Smooth muscle cell (in vitro differentiated cells): ENCODE results near the gene CLRN3. TPM values are rescaled to one million over a fixed set of nuclear protein-coding genes. Genes with fewer than 3 reads are reported as not detected.

Experiments
- DNase-seq: peaks from one replicate; lab custom pipeline; 2025; ENCODE audit not compliant: unreplicated experiment; lab: John Stamatoyannopoulos, UW
- H2AFZ ChIP-seq: fragments of 200-600 bp; sonication (generic); 2 replicates; pipeline ENCODE4 v1.6.0; 2016; ENCODE audit warnings: antibody characterized with exemption, low read depth, mild to moderate bottlenecking
- H3F3A ChIP-seq: fragments of 200-600 bp; sonication (generic); 2 replicates; pipeline ENCODE4 v1.6.0; 2017; ENCODE audit warnings: antibody characterized with exemption, low read depth
- H3K27ac ChIP-seq: fragments of 200-600 bp; sonication (generic); 2 replicates; pipeline ENCODE4 v1.5.1; 2016; ENCODE audit warnings: low read depth, mild to moderate bottlenecking
- H3K27me3 ChIP-seq: fragments of 200-600 bp; sonication (generic); 2 replicates; pipeline ENCODE4 v1.6.1; 2016; ENCODE audit warnings: low read depth, mild to moderate bottlenecking
- H3K36me3 ChIP-seq: fragments of 200-600 bp; sonication (generic); 2 replicates; pipeline ENCODE4 v1.5.1; 2016; ENCODE audit warnings: low read depth
- H3K4me1 ChIP-seq: fragments of 200-600 bp; sonication (generic); 2 replicates; pipeline ENCODE4 v1.5.1; 2016; ENCODE audit warnings: low read depth
- H3K4me2 ChIP-seq: fragments of 200-600 bp; sonication (generic); 2 replicates; pipeline ENCODE4 v1.6.0; 2016; ENCODE audit warnings: mild to moderate bottlenecking
- H3K4me3 ChIP-seq: fragments of 200-600 bp; sonication (generic); 2 replicates; pipeline ENCODE4 v1.5.1; 2016; ENCODE audit warnings: mild to moderate bottlenecking
- H3K79me2 ChIP-seq: fragments of 200-600 bp; sonication (generic); 2 replicates; pipeline ENCODE4 v1.6.0; 2016; ENCODE audit warnings: low read depth, mild to moderate bottlenecking
- H3K9ac ChIP-seq: fragments of 200-600 bp; sonication (generic); 2 replicates; pipeline ENCODE4 v1.6.0; 2016; ENCODE audit warnings: low read depth
- H3K9me3 ChIP-seq: fragments of 200-600 bp; sonication (generic); replicated peaks from 2 replicates; pipeline ENCODE4 v1.5.1; 2016; ENCODE audit warnings: low read depth
- H4K20me1 ChIP-seq: fragments of 200-600 bp; sonication (generic); 2 replicates; pipeline ENCODE4 v1.6.0; 2016; ENCODE audit warnings: low read depth
- CTCF ChIP-seq: fragments of 200-600 bp; sonication (generic); IDR thresholded peaks from 2 replicates; pipeline ENCODE4 v1.5.1; 2017; ENCODE audit warnings: borderline replicate concordance, mild to moderate bottlenecking, antibody characterized with exemption; ENCODE audit not compliant: insufficient read depth, poor library complexity, severe bottlenecking
- WGBS: methylation state at CpG from one replicate; pipeline ENCODE4 v1.1.7; 2016; ENCODE audit warnings: low lambda C conversion rate; 5-methylcytosine and 5-hydroxymethylcytosine counted together
- polyA plus RNA-seq: library from polyadenylated mRNA; unstranded; fragments of >200 nt; fragmentation: Nextera tagmentation; extraction: Ambion mirVana; gene quantifications from 2 replicates; pipeline ENCODE4 v1.2.1, GENCODE V29; 2016
- total RNA-seq: library from RNA; depleted of rRNA; stranded (reverse); fragments of >200 nt; gene quantifications from 2 replicates; pipeline ENCODE4 v1.2.3, GENCODE V29; 2014

CLRN3 gene
- total and polyA plus RNA-seq, 2 experiments from 2014 or later: not detected

- Histone ChIP-seq H3K9ac (no peak overlapping the region), H3K27ac (no peak overlapping the region), H3K27me3 (no peaks in the 10 kb centered on the region), H3K4me2 (no peak overlapping the region), H3K4me3 (no peak overlapping the region), H3F3A (no peaks in the 10 kb centered on the region), H3K4me1 (peaks cover under 1% of the 10 kb centered on the region), H3K36me3 (no peaks in the 10 kb centered on the region), H3K79me2 (peaks cover 67% of the 10 kb centered on the region), H3K9me3 (no peaks in the 10 kb centered on the region), H4K20me1 (no peaks in the 10 kb centered on the region), H2AFZ (no peak overlapping the region)
- TF ChIP-seq CTCF: no peak
- DNase-seq: no peak
- WGBS: 95% methylated on average over 12 of the region's 12 CpGs
Measured at GRCh38 chr10:127912607-127913367, 20.0 kb upstream of the CLRN3 start.

- DNase-seq: no peak
- H3F3A ChIP-seq: no peaks in the 10 kb centered on the region
- H3K9ac ChIP-seq: no peak overlapping the region
- TF ChIP-seq CTCF: no peak
- H3K79me2 ChIP-seq: peaks cover 66% of the 10 kb centered on the region
- no peak overlapping the region for H3K4me2 ChIP-seq
- H3K36me3 ChIP-seq: no peaks in the 10 kb centered on the region
- no peak overlapping the region for H2AFZ ChIP-seq
- no peaks in the 10 kb centered on the region for H3K9me3 ChIP-seq
- H3K4me1 ChIP-seq: peaks cover 4% of the 10 kb centered on the region
- H3K4me3 ChIP-seq: no peak overlapping the region
- WGBS: 96% methylated on average over 4 of the region's 4 CpGs
- no peaks in the 10 kb centered on the region for H4K20me1 ChIP-seq
- H3K27me3 ChIP-seq: no peaks in the 10 kb centered on the region
- no peak overlapping the region for H3K27ac ChIP-seq
Measured at GRCh38 chr10:127911867-127912257, 19.1 kb upstream of the CLRN3 start.

DNA sequence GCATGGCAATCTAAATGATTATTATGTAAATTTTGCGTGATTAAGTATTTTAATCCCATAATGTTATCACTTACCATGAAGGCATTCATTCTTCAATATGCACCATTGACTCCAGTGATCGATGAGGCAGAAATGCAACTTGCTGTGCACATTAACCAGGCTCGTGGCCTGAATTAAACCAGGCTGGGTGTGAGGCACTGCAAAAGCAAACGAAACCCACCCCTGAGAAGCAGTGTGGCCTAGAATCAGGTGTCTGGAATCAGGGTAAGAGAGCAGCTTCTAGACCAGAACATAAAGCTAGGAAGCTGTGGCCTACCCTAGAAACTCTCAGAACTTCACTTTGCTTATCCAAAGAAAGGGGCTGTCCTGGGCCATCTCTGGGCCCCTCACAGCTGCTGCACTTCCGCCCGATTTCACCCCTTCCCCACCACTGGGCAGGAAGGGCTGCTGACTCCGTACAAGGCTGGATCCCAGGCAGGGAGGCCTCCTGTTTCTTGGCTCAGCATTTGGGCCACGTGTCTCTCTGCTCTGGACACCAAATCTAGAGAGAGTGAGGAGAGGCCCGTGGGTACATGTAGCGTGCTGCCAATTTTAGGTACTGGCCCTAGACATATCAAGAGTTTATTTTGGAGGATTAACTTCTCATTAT lies 18.6 kb upstream of the CLRN3 start:
- DNase-seq: no peak
- no peaks in the 10 kb centered on the region for H3K9me3 ChIP-seq
- WGBS: 86% methylated on average over 10 of the region's 10 CpGs
- no peak overlapping the region for H3K4me3 ChIP-seq
- no peak overlapping the region for H3K27ac ChIP-seq
- H3K36me3 ChIP-seq: no peaks in the 10 kb centered on the region
- no peaks in the 10 kb centered on the region for H3K27me3 ChIP-seq
- H3K4me2 ChIP-seq: no peak overlapping the region
- TF ChIP-seq CTCF: no peak
- peaks cover 4% of the 10 kb centered on the region for H3K4me1 ChIP-seq
- no peak overlapping the region for H2AFZ ChIP-seq
- no peak overlapping the region for H3K9ac ChIP-seq
- no peaks in the 10 kb centered on the region for H3F3A ChIP-seq
- H3K79me2 ChIP-seq: peaks cover 61% of the 10 kb centered on the region
- no peaks in the 10 kb centered on the region for H4K20me1 ChIP-seq
